K562 treated with DMSO at 1 percent for 4 hours (cell line): Measurements from ENCODE around the gene SIGLECL1. TPM values are rescaled to one million over a fixed set of nuclear protein-coding genes. Genes with fewer than 3 reads are reported as not detected.

Experiments
- total RNA-seq: library from RNA; unstranded; fragments of 300-600 nt; gene quantifications from 2 replicates; pipeline ENCODE4 v1.2.3, GENCODE V29; 2022; ENCODE audit not compliant: insufficient read depth

The SIGLECL1 gene
- not detected in 2 replicates for total RNA-seq

DNA sequence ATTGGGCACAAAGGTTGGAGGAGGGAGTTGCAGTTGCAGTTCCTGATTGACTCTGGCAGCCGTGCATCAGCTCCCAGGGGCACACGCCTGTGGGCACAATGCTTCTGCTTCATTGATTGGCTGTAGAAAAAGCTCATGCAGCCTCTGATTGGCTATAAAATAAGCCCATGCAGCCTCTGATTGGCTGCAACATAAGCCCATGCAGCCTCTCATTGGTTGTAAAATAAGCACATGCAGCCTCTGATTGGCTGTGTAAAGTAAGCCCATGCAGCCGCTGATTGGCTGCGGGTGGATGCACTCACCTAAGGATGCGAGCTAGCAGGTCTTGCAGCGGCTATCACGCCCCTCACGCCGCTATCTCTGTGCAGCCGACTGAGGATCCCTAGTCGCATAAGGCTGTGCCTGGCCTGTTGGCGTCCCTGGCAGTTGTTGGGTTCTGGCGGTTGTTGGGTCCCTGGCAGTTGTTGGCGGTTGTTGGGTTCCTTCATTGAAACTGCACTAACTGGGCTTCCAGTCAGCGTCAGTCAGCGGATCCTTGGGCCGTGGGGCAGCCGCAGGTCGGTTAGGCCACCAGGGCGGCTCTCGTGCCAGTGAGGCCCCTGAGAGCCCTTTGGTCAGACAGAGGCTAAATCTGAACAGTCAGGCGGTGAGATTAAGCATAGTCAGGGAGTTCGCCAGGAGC, at the start of gene SIGLECL1:
TSS of gene SIGLECL1 (plus strand) at position 295 of the 682 bp plus-strand sequence. CDS start 12,993 bp downstream, outside the sequence.

DNA sequence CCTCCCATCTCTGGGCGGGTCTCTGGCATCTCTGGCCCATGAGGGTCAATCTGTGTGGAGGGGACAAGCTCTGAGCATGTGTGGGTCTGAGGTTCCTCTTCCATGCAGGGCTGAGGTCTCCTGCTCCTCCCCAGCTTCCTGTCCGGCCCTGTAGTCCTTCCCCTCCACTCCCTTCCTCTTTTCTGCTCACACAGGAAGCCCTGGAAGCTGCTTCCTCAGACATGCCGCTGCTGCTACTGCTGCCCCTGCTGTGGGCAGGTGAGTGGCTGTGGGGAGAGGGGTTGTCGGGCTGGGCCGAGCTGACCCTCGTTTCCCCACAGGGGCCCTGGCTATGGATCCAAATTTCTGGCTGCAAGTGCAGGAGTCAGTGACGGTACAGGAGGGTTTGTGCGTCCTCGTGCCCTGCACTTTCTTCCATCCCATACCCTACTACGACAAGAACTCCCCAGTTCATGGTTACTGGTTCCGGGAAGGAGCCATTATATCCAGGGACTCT, 25.9 kb upstream of the SIGLECL1 start, which contains the start of gene CD33:
TSS of gene CD33 (plus strand) at position 183 of the 496 bp plus-strand sequence. CDS start at position 222, 39 bp downstream.

DNA sequence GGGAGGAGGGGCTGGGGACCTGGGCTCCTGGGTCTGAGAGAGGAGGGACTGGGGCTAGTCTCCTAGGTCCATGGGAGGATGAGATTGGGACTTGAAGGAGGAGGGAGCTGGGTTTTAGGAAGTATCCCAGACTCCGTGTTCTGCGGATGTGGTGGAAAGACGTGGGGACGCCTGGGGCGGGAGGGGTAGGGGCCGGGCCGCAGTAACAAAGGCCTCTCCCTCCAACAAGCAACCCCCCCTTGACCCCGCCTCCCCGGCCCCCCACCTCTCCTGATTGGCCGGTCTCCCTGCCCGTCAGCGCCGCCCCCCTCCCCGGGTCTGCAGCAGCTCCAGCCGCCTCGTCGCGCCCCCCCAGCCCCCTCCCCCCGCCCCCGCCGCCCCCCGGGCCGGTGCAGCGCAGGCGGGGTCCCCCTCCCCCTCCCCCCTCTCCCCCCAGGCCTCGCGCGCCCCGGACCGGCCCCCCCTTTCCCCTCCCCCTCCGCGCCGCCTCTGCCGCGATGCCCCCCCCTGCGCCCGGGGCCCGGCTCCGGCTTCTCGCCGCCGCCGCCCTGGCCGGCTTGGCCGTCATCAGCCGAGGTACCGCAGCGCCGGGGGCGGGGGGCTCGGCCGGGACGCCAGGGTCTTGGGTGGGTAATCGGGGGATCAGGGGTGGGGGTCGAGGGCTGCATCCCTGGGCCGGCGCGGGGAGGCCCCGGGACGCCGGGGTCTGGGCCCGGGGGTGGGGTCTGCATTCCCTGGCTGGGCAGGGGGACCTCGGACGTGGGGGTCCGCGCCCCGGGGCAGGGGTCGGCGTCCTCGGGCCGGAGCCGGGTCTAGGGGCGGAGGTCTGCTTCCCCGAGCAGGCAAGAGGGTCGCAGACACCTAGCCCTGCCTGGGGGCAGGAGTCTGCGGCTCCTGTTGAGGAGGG, 60.7 kb downstream of the SIGLECL1 start, which contains the start of gene IGLON5:
TSS of gene IGLON5 (plus strand) at position 294 of the 907 bp plus-strand sequence. CDS start at position 498, 204 bp downstream.

Other genes starting within 250 kb of the SIGLECL1 start
- not detected in 2 replicates for gene KLK8, start 249.5 kb upstream of the SIGLECL1 start, total RNA-seq
- not detected in 2 replicates for gene KLK10, start 231.4 kb upstream of the SIGLECL1 start, total RNA-seq
- gene KLK11, start 224.5 kb upstream of the SIGLECL1 start, total RNA-seq, result not detected in 2 replicates
- not detected in 2 replicates for gene KLK12, start 216.1 kb upstream of the SIGLECL1 start, total RNA-seq
- 2.8 TPM in 1 of 2 replicates, not detected in the other for gene KLK13, start 186.0 kb upstream of the SIGLECL1 start, total RNA-seq
- not detected in 2 replicates for gene KLK14, start 168.2 kb upstream of the SIGLECL1 start, total RNA-seq
- gene CTU1, start 142.7 kb upstream of the SIGLECL1 start, total RNA-seq, result 13.2 and 13.3 TPM in 2 replicates
- gene SIGLEC9, start 126.2 kb upstream of the SIGLECL1 start, total RNA-seq, result 0.52 TPM in 1 of 2 replicates, not detected in the other
- 0.48 TPM in 1 of 2 replicates, not detected in the other for gene SIGLEC7, start 108.8 kb upstream of the SIGLECL1 start, total RNA-seq
- 58.9 and 71.8 TPM in 2 replicates for gene CD33, start 26.0 kb upstream of the SIGLECL1 start, total RNA-seq
- gene IGLON5, start 60.6 kb downstream of the SIGLECL1 start, total RNA-seq, result 0.30 TPM in 1 of 2 replicates, not detected in the other
- gene VSIG10L, start 91.1 kb downstream of the SIGLECL1 start, total RNA-seq, result 4.1 and 9.1 TPM in 2 replicates
- gene ETFB, start 115.3 kb downstream of the SIGLECL1 start, total RNA-seq, result 198 and 249 TPM in 2 replicates
- not detected in 2 replicates for gene CLDND2, start 117.9 kb downstream of the SIGLECL1 start, total RNA-seq
- not detected in 2 replicates for gene NKG7, start 121.6 kb downstream of the SIGLECL1 start, total RNA-seq
- not detected in 2 replicates for gene LIM2, start 136.9 kb downstream of the SIGLECL1 start, total RNA-seq
- 1.6 TPM in 1 of 2 replicates, not detected in the other for gene C19orf84, start 139.5 kb downstream of the SIGLECL1 start, total RNA-seq
- gene SIGLEC10, start 166.6 kb downstream of the SIGLECL1 start, total RNA-seq, result 1.2 and 2.5 TPM in 2 replicates
- 0.69 and 0.85 TPM in 2 replicates for gene SIGLEC8, start 207.4 kb downstream of the SIGLECL1 start, total RNA-seq
- not detected in 2 replicates for gene CEACAM18, start 227.5 kb downstream of the SIGLECL1 start, total RNA-seq